Stimulated activated CD8-positive, alpha-beta memory T cell treated with anti-CD3 and anti-CD28 coated beads, Interleukin-15, amount 100 ng/mL, for 1 hour (primary cell): Measurements from ENCODE around the gene NATD1.
"Not testable (repeated sequence)": the region's sequence is repeated elsewhere in the genome, so short reads cannot be mapped to it uniquely, and the experiment has no call there.

Source experiments
- DNase-seq: peaks from one replicate; pipeline ENCODE4 v3.0.0-alpha.2; 2020; ENCODE audit warnings: low read depth

Gene NATD1

GRCh38 chr17:21194226-21194625, 59.0 kb downstream of the NATD1 start:
- DNase-seq, result no peak

- no peak for DNase-seq
Measured at GRCh38 chr17:21193031-21193430, 60.2 kb downstream of the NATD1 start.

- not testable (repeated sequence) for DNase-seq
Measured at GRCh38 chr17:21192414-21192813, 60.8 kb downstream of the NATD1 start.

GRCh38 chr17:21191698-21192097, 61.5 kb downstream of the NATD1 start:
- DNase-seq, result no peak

GRCh38 chr17:21190078-21190477, 63.1 kb downstream of the NATD1 start:
- DNase-seq, result no peak

- DNase-seq, result no peak
Measured at GRCh38 chr17:21189361-21189760, 63.8 kb downstream of the NATD1 start.
